Measurements from ENCODE around the gene MRPL24.

Gene MRPL24

DNA sequence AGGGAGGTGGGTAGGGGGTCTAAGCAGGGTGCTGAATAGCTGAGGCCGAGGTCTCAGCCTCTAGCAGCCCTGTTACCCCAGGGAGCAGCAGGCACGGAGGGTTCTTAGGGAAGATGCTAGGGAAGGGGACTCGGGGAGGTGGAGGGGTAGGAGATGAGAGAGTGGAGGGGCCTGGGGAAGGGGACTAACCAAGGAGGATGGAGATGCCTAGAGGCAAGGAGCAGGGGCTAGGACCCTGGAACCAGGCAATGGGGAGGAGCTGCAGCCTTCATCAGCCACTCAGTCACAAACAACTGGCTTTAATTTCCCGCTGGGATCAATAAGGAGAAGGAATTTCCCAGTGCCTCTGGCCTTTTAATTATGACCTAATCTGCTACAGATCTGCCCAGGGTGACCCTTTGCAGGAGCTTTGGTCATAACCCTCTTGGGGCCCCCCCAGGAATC lies 32.6 kb downstream of the MRPL24 start:
- no peak for DNase-seq

DNA sequence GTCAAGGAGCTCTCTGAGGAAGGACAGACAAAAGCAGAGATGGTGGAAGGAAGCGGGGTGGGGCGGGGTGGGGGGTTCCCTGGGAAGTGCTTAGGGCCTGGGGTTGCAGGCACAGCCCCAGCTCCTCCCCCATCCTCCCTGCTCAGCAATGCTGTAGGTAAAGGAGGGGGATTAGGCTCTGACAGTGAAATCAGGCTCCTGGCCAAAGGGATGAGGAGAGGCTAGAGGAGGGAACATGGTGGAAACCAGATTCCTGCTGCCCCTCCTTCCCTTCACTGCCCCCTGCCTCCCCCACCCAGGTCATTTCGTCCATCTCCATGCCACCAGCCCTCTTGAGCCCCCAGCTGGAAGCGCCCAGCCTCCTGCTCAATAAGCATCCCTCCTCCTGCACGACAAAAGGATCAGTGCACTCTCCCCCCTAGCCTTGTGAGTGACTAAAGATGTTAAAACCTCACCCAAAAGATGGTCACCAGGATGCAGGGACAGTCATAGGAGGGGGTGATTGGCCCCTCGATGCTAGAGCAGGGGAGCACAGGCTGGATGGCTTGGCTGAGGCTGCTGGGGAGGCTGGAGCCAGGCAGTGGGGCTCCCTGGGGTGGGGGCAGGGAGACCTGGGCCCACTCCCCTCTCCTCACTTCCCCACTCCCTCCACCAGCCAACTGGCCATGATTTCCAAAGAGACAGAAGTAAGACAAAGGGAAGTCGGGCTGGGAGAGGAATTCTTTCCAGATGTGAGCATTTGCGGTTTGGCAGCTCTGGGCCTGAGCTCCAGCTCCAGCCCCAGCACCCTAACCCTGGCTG lies 33.3 kb downstream of the MRPL24 start:
- no peak for DNase-seq

DNA sequence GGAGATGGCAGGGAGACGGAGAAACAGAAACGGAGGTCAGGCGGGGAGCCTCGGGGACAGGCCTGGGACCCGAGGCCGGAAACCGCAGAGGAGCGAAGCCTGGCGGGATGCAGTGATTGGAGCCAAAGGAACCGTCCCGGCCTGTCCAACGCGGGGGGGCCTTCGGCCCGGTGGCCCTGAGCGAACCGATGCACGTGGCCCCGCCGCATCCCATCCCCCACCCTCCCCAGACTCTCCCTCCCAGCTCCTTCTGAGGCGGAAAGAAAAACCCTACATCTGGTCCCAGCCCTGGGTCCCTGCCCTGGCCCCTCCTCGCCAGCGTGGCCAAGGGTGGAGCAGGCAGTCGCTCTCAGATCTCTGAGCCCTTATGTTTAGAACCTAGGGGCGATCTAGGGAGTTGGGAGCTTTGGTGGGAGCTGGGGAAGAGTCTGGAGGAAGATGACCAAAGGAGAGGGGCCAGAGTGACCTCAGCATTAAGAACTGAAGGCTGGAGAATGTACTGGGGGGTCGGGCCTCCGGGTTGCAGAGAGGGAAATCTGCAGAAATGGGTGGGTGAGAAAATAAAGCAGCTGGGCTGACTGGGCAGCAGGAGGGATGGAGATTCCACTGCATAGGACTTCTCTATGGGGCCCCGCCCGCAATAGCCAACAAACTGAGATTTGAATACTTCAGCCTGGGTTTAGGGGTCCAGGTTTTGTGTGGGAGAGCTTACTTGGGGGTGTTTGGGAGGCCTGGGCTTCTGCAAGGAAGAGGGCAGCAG lies 34.1 kb downstream of the MRPL24 start:
- no peak for DNase-seq

DNA sequence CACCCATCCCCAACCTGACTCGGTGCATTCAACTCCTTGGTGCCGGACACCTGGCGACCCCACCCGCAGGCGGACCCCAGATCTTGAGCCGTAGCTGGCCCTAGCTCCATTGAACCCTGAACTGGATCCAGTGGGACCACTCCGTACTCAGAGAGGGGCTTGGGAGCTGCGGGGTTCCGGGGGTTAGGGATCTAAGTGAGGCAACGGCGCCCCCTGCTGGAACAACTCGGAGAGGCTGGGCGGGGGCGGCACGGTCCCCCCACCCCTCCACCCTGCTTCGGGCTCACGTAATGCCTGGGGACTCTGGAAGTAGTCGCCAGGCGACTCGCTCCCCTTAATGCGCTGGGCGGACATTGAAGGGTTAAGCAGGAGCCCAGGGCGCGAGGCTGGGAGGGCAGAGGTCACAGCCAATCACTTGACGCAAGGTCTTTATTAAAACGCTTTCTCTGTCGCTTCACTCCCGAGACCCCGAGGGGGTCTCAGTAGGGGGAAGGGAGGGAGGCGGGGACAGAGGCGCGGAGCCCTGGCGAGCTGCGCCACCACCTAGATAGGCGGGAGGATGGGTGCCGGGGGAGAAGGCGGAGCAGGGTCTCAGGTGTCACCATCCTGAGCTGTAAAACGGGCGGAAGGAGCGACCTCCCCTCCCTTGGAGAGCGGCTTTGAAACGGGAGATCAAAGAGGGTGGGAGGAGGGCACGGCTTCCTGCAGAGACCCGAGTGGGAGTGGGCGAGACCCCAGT lies 34.8 kb downstream of the MRPL24 start:
- DNase-seq: peak; percentile 67

DNA sequence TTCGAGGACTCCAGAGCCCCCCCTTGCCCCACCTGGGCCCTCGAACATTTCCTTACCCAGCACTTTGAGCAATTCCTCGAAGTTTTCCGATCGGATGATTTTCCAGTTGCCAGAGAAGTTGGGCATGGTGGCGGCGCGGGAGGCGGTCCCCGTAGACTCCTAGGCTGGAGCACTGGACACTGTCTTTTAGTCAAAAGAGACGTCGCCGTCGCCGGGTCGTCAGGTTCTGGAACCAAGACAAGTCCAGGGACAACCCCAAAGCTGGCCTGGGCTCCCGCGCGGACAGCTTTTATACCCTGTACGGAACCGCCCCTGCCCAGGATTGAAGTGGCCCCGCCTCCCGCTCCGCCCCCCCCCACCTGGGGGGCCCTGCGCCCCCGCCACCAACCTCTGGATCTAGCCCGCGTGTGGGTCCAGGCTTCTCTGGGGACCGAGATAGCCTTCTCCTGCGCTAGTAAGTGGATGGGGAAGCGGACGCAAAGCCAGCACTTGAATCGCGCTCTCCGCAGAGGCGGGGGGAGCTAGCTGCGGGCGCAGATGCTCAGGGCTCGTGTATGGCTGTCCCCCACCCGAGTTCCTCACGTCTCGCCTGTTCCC lies 35.5 kb downstream of the MRPL24 start, which contains the start of gene CRABP2:
CRABP2 (minus strand) TSS at position 263 of the 597 bp plus-strand sequence; CDS start at position 126, 137 bp downstream.
- peak; percentile 30 for DNase-seq

DNA sequence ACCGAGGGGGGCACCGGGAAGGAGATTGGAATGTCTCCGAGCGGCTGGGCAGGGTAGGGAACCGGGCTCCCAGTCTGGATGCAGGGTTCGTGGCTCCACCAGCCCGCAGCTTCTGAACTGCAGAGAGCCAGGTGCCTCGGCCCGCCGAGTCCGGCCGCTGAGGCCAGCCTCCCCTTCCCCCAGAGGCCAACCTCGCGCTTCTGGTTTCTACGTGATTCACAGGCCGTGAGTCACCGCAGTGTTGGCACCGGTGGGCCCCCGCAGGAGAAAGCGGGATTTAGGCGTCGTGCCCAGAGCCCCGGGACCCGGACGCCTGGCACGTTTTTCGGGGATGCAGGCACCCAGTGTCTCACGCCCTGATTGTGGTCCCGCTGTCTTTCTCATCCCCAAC lies 36.0 kb downstream of the MRPL24 start:
- peak; percentile 37 for DNase-seq

DNA sequence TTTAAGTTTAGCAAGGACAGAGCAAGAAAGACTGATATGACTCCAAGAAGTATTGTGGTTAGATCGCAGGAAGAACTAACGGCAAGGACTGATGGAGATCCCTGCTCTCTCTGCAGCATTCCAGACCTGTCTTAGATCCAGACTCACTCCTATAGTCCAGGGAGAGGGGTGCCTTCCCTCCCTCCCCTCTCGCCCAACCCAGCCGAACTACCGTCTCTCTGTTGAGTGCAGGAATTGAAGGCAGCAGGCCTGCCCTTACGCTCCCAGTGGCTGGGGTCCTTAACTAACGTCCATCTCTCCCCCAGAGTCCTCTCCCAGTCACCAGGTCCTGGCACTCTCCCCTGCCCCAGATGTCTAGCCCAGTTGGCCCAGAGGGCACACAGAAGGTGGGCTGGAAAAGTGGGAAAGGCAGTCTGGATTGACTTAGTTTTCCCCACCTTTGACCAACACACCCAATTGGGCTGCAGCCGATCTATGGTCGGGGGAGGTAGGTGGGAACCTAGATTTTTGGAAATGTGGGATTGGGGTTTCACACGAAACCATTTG lies 36.6 kb downstream of the MRPL24 start:
- no peak for DNase-seq

DNA sequence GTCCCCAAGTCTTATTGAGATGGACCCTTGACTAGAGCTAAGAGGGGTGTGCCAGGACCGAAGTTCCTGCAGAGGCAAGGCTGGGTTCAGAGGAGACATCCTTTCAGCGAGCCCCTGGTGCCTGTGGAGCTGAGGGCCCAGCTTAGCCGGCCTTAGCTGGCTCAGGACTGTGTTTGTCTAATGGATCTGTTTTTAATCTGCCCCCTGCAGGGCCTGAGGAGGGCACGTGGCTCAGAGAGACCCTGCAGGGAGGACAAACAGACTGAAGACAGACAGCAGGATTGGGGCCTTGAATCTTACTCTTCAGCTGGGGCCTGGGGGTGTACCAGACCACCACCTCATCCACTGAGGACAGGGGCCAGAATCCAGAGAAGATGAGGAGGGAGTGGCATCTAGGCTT lies 37.1 kb downstream of the MRPL24 start:
- no peak for DNase-seq

DNA sequence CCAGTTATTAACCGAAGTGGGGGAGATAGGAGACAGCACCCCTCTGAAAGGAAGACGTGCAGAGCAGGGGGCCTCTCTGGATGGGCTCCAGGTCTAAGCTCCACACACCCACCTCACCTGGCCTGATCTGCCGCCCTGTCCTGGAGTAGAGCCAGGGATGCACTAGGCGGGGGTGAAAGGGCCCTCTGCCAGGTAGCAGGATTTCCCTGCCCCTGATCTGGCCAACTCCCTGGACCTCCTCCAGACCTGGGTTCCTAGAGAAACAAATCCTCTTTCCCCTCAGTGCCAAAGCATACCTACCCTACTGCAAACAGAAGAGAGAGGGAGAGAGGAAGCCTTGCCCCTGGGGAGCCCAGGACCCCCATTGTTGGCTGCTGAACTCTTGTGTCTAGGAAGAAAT lies 37.6 kb downstream of the MRPL24 start:
- DNase-seq: no peak

DNA sequence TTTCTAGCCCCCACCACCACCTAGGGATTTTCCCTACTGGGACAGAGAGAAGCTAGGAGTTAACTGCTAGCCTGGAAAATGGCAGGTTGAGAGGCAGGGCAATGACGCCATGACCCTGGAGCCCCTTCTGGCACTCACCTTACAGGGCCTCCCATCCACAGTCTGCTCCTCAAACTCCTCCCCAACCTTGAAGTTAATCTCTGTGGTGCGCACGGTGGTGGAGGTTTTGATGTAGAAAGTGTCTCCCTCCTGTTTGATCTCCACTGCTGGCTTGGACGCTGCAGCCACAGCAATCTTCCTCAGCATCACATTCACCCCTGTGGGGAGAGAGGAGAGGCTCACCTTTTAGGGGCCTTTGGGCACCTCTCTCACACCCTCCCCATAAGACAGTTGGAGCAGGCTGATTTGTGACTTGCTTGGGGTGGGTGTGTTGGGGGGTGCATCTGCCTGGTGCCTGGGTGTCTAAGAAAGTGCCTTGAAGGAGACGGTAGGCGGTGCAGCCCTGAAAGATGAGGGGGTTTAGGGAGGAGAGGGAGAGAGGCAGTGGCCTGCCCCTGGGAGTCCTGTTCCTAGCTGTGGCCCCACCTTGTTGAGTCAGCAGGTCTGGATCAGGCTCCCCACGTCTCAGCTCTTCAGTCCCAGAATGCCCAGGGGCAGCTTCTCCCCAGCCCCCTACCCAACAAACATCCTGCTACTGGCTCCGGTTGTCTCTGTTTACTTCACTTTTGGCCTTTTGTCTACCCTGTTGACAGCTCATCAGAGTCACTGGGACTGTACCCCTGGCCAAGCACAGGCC lies 40.0 kb downstream of the MRPL24 start:
- no peak for DNase-seq

DNA sequence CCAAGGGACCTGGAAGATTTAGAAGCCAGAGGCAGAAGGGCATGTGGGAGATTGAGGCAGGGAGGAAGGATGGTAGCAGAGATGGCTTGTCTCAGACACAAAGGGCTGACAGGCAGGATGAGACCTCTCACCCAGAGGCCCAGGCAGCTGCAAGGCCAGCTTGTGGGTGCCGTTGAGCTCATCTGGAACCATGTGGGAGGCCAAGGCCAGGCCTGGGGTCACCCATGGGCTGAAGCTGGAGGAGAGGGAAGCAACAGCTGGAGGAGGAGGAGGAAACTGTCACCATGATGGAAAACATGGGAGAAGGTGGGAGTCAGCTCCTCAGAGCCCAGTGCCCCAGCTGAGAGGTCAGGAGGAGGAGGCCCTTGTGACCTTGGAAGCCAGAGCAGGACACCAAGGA lies 41.9 kb downstream of the MRPL24 start:
- no peak for DNase-seq

DNA sequence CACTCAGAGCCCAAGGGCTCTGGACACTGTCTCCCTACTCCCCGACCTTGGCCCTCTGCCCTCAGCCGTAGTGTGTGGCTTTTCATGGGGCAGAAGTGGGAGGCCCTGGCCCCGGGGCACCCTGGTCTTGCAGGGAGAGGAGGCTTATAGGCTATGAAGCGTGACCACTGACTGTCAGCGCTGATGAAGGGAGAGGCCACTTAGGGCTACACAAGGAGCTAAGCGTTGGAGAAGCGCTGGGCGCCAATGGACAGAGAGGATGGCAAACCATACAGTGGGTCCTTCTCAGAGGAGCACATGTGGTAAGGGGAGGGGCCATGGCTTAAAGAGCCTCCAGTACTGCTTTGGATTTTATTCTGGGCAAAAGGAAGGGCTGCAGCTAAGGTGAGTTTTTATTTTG lies 43.4 kb downstream of the MRPL24 start:
- no peak for DNase-seq

DNA sequence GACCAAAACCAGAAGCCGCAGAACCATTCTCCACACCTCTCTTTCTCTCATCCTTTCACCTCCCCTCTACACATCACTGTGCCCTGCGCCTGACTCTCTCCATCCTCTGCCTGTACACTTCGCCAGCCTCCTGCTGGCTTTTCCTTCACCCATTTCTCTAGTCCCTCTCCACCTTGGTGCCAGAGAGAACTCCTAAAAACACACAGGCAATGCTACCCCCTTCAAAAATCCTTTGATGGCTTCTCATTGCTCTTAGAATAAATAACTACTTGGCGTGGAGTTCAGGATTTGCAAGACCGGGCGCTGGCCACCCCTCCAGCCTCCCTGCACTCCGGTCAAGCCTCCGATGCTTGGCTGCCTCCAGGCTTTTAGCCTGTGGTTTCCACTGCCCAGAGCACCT lies 44.1 kb downstream of the MRPL24 start:
- no peak for DNase-seq

DNA sequence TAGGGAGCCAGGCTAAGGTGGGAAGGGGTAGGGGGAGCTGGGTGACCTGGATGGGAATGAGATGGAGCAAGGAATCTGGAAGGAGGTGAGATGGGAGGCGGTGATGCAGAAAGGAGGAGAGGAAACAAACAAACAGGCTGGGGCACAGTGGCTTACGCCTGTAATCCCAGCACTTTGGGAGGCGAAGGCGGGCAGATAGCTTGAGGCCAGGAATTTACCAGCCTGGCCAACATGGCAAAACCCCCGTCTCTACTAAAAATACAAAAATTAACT lies 46.3 kb downstream of the MRPL24 start:
- DNase-seq: no peak

DNA sequence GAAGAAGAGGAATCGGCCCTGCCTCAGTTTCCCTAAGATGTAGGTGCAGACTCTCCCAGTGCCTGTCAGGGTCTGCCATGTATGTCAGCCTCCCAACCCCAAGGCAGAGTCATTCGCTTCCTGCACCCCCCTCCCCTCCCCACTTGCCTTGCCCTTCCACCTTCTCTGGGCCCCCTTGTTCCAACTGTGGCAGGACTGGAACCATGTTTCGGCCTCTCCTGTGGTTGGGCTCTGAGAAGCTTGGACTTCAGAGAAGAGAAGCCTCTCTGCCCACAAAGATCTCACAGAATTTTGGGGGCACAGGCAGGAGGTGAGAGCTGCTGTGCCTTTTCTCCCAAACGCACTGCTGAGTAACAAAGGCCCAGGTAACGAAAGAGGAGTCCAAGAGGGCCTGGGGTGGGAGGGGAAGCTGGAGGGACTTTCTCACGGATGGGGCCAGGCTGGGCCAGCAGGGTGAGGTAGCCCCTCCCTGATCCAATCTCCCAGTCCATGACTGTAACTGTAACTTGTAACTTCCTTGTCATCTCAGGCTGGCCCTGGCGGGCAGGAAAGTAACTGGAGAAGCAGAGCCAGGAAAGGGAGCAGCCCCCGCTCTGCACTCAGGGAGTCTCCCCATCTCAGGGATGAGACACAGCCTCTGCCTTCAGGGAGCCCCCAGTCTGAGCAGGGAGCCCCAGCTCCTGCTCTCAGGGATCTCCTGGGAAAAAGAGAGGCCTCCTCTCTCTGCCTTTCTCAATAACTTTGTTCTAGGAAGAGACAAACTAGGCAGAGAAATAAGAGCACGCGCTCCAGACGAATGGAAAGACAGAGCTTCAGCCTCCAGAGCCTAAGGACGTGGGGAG lies 46.8 kb downstream of the MRPL24 start:
- no peak for DNase-seq

DNA sequence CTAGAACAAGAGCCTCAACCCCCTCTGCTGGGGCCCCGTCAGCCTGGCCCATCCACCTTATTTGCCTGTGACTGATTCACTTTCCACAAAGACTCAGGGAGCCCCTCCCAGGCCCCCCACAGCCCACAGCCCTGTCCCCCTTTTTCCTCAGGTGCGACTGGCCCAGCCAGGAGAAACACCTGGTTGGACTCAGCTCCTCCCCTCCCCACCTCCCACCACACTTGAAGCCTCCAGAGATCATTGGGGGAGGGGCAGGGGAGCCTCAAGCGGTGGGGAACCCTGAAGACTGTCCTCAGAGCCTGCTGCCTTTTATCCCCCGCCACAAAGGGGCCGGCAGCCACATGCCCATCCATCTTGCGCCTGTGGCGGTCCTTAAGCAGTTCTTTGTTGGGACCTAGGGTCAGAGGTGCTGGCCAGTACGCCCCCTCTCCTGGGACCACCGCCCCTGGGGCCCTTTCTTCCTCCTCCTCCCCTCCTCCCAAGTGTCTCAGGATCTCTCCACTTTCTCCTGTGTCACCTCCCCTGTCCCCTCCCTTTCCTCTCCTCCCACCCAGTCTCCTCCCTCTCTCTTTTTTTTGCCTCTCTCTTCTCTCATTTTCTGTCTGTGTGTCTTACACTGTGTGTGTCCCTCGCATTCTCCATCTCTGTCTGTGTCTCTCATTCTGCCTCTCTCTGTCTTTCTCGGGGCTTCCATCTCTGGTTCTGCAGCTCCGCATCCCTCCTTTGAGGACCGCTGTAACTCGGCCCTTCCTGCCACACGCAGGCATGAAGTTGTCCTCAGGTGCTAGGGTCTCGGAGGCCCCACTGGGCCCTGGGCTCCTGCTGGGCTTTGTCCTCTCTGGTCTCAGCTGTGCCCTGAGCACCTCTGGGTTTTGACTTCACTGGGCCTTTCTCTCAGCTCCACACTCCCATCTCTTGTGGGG lies 47.7 kb downstream of the MRPL24 start:
- no peak for DNase-seq

DNA sequence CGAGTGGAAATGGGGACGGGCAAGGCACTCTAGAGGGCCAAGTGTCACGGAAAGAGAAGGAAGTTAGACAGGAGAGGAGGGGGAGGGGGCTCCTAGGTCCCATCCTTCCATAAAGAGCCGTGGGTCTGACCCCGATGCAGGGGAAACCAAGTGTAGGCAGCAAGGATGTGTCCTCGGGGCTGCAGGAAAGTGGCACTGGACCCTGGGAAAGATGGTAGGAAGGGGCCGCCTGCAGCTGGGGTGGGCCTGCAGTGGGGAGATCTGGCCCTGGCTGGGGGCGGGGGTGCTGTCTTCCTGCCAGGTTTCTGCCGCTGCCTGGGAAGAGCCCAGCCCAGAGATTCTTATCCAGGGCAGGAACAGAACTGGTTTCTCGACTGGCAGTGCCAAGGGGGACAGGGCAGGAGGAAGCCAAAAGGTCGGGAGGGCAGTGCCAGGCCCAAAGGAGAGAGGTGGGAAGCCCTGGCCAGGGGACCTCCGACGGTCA lies 48.4 kb downstream of the MRPL24 start:
- no peak for DNase-seq

DNA sequence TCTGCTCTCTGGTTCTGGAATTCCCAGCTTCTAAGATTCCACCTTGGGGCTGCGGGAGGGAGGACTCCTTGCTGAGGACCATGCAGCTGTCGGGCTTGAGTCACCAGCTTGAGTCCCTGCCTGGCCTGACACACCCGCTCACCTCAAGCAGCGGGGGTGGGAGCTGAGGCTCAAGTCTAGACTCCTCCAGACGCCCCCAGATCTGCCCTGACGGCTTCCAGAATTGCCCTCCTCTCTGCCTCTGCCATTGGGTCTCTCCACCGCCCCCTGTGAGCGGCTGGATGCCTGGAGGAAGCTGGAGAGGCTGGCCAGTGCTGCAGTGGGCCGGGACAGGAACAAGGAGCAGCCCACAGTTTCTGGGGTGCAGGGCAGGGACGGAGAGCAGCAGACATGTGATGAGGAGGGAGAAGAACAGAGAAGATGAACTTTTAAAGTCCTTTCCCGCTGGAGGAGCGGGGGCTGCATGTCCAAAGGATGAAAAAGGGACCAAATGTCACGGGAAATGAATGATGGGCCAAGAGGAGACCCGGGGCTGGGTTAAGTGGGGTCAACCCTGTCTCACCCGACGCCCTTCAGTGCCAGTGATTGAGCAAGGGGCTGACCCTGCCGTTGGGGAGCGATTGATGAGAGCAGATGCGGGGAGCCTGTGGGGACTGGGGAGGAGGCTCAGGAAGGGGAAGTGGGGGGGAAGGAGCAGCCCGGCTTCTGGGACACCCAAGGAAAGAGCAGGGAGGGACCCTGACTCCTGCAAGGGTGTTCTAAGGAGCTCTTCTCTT lies 49.0 kb downstream of the MRPL24 start:
- no peak for DNase-seq

DNA sequence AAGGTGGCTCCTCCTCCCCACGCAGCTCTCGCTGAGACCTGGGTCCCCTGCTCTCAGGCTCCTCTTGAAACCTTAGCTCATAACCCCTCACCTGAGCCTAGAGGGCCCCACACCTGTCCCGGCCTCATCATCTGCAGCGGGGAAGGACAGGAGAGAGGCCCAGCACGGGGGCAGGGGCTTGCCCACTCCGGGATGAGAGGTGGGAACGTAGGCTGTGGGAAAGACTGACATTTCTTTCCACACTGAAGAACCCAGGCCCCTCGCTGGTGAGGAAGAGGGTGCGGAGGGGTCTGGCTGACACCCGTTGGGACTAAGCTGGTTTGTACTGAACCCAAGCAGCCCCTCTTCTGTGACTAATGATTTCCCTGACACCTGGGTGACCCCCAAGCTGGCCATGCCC lies 49.7 kb downstream of the MRPL24 start:
- DNase-seq: no peak
